GM18526 (cell line): ENCODE data around the gene C1orf159.

Experiments
- POLR2A ChIP-seq: IDR thresholded peaks from 3 replicates; pipeline ENCODE4 v1.6.1; 2011; ENCODE audit not compliant: insufficient read length; ENCODE audit errors: extremely low read depth

C1orf159 gene

GRCh38 chr1:1054099-1054700, 61.7 kb downstream of the C1orf159 start:
- TF ChIP-seq POLR2A = no peak

DNA sequence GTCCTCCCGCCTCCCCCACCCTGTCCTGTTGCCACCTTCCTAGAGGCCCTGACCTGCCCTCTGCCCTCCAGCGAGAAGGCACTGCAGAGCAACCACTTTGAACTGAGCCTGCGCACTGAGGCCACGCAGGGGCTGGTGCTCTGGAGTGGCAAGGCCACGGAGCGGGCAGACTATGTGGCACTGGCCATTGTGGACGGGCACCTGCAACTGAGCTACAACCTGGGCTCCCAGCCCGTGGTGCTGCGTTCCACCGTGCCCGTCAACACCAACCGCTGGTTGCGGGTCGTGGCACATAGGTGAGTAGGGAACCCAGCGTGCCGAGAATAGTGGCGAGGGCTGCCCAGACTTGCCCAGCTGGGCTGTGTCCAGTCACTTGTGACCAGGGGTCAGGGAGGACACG, 62.2 kb downstream of the C1orf159 start:
- TF ChIP-seq POLR2A = no peak

- TF ChIP-seq POLR2A = no peak
Observed at GRCh38 chr1:1053022-1053421, 62.9 kb downstream of the C1orf159 start.

DNA sequence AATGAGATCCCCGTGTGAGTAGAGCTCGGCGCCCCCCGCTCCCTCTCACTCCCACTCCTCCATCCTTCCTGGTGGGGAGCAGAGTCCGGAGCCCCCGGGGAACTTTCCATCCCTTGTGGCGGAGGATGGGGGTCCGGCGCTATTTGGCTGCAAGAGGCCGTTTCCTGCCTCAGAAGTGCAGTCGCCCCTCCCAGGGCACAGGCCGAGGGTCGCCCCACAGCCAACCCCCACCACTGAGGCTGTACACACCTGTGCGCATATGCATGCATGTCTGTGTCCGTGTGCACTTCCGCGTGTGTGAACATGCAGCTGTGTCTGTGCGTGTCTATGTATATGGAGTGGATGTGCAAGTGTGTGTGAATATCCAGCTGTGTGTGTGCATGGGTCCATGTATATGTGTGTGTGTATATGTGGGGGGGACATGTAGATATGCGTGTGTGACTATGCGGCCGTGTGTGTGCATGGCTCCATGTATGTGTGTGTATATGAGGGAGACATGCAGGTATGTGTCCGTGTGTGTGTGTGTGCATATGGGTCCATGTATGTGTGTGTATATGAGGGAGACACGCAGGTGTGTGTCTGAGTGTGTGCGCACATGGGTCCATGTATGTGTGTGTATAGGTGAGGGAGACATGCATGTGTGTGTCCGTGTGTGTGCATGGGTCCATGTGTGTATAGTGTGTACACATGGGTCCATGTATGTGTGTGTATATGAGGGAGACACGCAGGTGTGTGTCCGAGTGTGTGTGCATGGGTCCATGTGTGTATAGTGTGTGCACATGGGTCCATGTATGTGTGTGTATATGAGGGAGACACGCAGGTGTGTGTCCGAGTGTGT, 63.7 kb downstream of the C1orf159 start:
- TF ChIP-seq POLR2A = no peak

DNA sequence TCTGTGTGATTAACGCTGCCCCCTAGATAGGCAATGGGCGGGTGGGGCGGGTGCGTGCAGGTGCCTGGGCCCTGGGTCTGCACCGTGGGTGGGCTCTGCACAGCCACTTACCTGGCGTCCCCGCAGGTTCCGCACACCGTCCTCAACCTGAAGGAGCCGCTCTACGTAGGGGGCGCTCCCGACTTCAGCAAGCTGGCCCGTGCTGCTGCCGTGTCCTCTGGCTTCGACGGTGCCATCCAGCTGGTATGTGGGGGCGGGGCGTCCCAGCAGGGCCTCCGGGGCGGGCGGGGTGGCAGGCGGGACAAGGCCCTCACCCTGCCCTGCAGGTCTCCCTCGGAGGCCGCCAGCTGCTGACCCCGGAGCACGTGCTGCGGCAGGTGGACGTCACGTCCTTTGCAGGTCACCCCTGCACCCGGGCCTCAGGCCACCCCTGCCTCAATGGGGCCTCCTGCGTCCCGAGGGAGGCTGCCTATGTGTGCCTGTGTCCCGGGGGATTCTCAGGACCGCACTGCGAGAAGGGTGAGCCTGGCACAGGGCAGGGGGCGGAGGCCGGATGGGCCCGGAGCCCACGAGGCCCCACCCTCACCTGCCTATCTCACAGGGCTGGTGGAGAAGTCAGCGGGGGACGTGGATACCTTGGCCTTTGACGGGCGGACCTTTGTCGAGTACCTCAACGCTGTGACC, 64.6 kb downstream of the C1orf159 start:
- no peak for TF ChIP-seq POLR2A

- TF ChIP-seq POLR2A = no peak
Observed at GRCh38 chr1:1050577-1051052, 65.3 kb downstream of the C1orf159 start.

DNA sequence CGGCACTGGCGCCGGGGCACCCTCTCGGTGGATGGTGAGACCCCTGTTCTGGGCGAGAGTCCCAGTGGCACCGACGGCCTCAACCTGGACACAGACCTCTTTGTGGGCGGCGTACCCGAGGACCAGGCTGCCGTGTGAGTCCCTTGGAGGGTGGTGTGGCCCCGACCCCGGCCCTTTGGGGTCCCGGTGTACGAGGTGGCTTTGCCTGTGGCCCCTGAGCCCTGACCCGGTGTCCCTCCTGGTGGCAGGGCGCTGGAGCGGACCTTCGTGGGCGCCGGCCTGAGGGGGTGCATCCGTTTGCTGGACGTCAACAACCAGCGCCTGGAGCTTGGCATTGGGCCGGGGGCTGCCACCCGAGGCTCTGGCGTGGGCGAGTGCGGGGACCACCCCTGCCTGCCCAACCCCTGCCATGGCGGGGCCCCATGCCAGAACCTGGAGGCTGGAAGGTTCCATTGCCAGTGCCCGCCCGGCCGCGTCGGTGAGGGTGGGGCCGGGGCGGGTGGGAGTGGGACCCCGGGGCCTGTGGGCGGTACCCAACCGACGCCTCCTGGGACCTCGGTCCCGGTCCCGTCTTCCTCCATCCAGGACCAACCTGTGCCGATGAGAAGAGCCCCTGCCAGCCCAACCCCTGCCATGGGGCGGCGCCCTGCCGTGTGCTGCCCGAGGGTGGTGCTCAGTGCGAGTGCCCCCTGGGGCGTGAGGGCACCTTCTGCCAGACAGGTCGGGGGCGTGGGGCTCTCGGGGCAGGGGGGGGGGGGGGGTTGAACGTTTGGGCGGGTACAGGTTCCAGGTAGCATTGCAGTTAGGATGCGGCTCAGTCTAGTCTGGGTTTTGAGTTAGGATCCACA, 66.3 kb downstream of the C1orf159 start:
- TF ChIP-seq POLR2A = no peak

DNA sequence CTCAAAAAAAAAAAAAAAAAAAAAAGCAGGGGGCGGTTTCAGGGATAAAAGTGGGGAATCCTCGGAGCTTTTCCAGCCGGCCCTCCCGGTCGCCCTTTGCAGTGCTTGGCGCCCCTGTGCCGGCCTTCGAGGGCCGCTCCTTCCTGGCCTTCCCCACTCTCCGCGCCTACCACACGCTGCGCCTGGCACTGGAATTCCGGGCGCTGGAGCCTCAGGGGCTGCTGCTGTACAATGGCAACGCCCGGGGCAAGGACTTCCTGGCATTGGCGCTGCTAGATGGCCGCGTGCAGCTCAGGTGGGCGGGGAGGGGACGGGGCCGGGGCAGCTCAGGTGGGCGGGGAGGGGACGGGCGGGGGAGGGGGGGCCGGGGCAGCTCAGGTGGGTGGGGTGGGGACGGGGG, 67.1 kb downstream of the C1orf159 start:
- no peak for TF ChIP-seq POLR2A

DNA sequence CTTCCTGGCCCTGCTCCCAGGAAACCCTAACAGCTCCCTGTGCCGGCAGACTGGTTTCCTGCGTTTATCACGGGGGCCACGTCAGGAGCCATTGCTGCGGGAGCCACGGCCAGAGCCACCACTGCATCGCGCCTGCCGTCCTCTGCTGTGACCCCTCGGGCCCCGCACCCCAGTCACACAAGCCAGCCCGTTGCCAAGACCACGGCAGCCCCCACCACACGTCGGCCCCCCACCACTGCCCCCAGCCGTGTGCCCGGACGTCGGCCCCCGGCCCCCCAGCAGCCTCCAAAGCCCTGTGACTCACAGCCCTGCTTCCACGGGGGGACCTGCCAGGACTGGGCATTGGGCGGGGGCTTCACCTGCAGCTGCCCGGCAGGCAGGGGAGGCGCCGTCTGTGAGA, 67.9 kb downstream of the C1orf159 start:
- TF ChIP-seq POLR2A = no peak

- no peak for TF ChIP-seq POLR2A
Observed at GRCh38 chr1:1047407-1047806, 68.5 kb downstream of the C1orf159 start.

DNA sequence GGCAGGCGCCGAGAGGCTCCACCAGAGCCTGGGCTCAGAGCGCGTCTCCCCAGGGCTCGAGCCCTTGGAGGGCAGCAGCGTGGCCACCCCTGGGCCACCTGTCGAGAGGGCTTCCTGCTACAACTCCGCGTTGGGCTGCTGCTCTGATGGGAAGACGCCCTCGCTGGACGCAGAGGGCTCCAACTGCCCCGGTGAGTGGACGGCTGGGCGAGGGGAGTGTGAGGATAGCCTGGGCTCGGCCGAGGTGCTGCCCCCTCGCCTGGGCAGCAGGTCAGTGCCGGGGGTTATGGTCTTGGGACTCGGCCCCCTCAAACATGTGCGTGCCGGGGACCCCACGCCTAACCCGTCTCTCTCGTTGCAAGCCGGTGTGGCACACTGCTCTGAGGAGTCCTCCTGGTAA, 69.1 kb downstream of the C1orf159 start:
- no peak for TF ChIP-seq POLR2A

DNA sequence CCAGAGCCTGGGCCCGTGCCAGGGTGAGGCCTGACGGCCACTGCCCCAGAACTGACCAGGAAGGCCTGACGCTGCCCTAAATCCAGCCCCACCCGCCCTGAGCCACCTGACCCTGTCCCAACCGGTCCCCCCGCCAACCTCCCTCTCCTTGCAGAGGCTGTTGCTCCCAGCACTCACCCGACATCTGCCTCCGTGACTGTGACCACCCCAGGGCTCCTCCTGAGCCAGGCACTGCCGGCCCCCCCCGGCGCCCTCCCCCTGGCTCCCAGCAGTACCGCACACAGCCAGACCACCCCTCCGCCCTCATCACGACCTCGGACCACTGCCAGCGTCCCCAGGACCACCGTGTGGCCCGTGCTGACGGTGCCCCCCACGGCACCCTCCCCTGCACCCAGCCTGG, 69.6 kb downstream of the C1orf159 start:
- no peak for TF ChIP-seq POLR2A

GRCh38 chr1:1045129-1045528, 70.8 kb downstream of the C1orf159 start:
- no peak for TF ChIP-seq POLR2A

GRCh38 chr1:1044455-1045078, 71.3 kb downstream of the C1orf159 start:
- TF ChIP-seq POLR2A = no peak

- no peak for TF ChIP-seq POLR2A
Observed at GRCh38 chr1:1043921-1044320, 72.0 kb downstream of the C1orf159 start.
